NCI-H2171 (cell line): ENCODE results near the gene ERVFRD-1.
"Not testable (repeated sequence)": the region's sequence is repeated elsewhere in the genome, so short reads cannot be mapped to it uniquely, and the experiment has no call there.

ENCODE experiments used
- DNase-seq: peaks from one replicate; lab custom pipeline; 2025; lab: John Stamatoyannopoulos, UW

ERVFRD-1 gene

GRCh38 chr6:11129908-11130565 lies 18.5 kb upstream of the ERVFRD-1 start:
- DNase-seq, result no peak

GRCh38 chr6:11128608-11129007 lies 17.1 kb upstream of the ERVFRD-1 start:
- no peak for DNase-seq

GRCh38 chr6:11126876-11127275 lies 15.4 kb upstream of the ERVFRD-1 start:
- no peak for DNase-seq

- DNase-seq, result no peak
Observed at GRCh38 chr6:11123978-11124377, 12.5 kb upstream of the ERVFRD-1 start.

GRCh38 chr6:11122380-11122779 lies 10.9 kb upstream of the ERVFRD-1 start:
- no peak for DNase-seq

- DNase-seq, result no peak
Observed at GRCh38 chr6:11121851-11122250, 10.3 kb upstream of the ERVFRD-1 start.

- peak; percentile 31 for DNase-seq
Observed at GRCh38 chr6:11120271-11121005, 8.9 kb upstream of the ERVFRD-1 start.

- DNase-seq, result not testable (repeated sequence)
Observed at GRCh38 chr6:11115808-11116536, 4.4 kb upstream of the ERVFRD-1 start.

GRCh38 chr6:11113038-11113437 lies 1.5 kb upstream of the ERVFRD-1 start:
- no peak for DNase-seq

GRCh38 chr6:11111769-11112437 lies 378 bp upstream of the ERVFRD-1 start:
- DNase-seq, result no peak

- DNase-seq, result no peak
Observed at GRCh38 chr6:11108726-11109125, 2.8 kb downstream of the ERVFRD-1 start.

GRCh38 chr6:11103065-11103464 lies 8.5 kb downstream of the ERVFRD-1 start:
- DNase-seq, result no peak

GRCh38 chr6:11101417-11101816 lies 10.1 kb downstream of the ERVFRD-1 start:
- DNase-seq, result no peak

- no peak for DNase-seq
Observed at GRCh38 chr6:11098004-11098403, 13.5 kb downstream of the ERVFRD-1 start.

- DNase-seq, result no peak
Observed at GRCh38 chr6:11097476-11097875, 14.0 kb downstream of the ERVFRD-1 start.

GRCh38 chr6:11096109-11096508 lies 15.4 kb downstream of the ERVFRD-1 start:
- DNase-seq, result no peak

- DNase-seq, result no peak
Observed at GRCh38 chr6:11094941-11095340, 16.6 kb downstream of the ERVFRD-1 start.

GRCh38 chr6:11094411-11094851 lies 17.1 kb downstream of the ERVFRD-1 start:
- peak; percentile 35 for DNase-seq

GRCh38 chr6:11093626-11094410 lies 17.7 kb downstream of the ERVFRD-1 start, which contains the start of gene SMIM13:
Gene SMIM13 (plus strand): TSS chr6:11093834. CDS start chr6:11094314, 480 bp downstream.
- peak; percentile 92 for DNase-seq

- DNase-seq, result no peak
Observed at GRCh38 chr6:11093376-11093625, 18.2 kb downstream of the ERVFRD-1 start.

- DNase-seq, result peak; percentile 42
Observed at GRCh38 chr6:11092668-11093375, 18.7 kb downstream of the ERVFRD-1 start.
